ENCODE data around the gene PLET1. TPM values are rescaled to one million over a fixed set of nuclear protein-coding genes. Genes with fewer than 3 reads are reported as not detected.

PLET1 gene
- total and polyA plus RNA-seq, 2 of the 8 experiments (the other 6 are each of a cell fraction or from before 2014, with no cell fraction given): not detected

- Histone ChIP-seq H3K79me1 (ENCODE audit: low read depth, low read length) (no peaks in the 10 kb centered on the region), H2BK120ac (replicated peaks; ENCODE audit: low read depth, low read length) (no peak overlapping the region), H3K14ac (ENCODE audit: insufficient read length) (no peak overlapping the region), H3K23me2 (ENCODE audit: low read depth, low read length) (peaks cover 7% of the 10 kb centered on the region), H3K18ac (ENCODE audit: extremely low read depth, low read length) (no peak overlapping the region), H2BK15ac (ENCODE audit: low read length) (no peak overlapping the region), H3K9me3 (ENCODE audit: insufficient read depth in 2 of 2, low read depth in 1 of 2, low read length in 1 of 2) (no peaks in the 10 kb centered on the region), H3K23ac (ENCODE audit: insufficient read length) (no peak overlapping the region), H3K4me2 (ENCODE audit: insufficient read depth in 1 of 2, low read depth in 2 of 2, low read length in 2 of 2) (no peak overlapping the region; a peak in 1 of 4 replicates), H2BK12ac (ENCODE audit: low read depth, low read length) (no peak overlapping the region), H4K91ac (replicated peaks; ENCODE audit: insufficient read length, low read length) (no peak overlapping the region), H2AK5ac (ENCODE audit: low read depth, low read length) (no peak overlapping the region), H2BK5ac (ENCODE audit: low read depth, low read length) (no peak overlapping the region), H3K27me3 (replicated peaks in 1 of 4; ENCODE audit: control insufficient read depth in 3 of 4, extremely low read depth in 1 of 4, insufficient read depth in 3 of 4, low read length in 3 of 4) (peaks cover 0 to 7% (median 1%) of the 10 kb centered on the region in 4 experiments; a peak in 4 of 7 replicates), H3K4me3 (ENCODE audit: extremely low read depth in 1 of 4, insufficient read depth in 2 of 4, low read depth in 3 of 4, low read length in 4 of 4) (no peak overlapping the region), H3K36me3 (ENCODE audit: control insufficient read depth in 2 of 4, insufficient read depth in 4 of 4, low read length in 3 of 4) (no peaks in the 10 kb centered on the region), H4K8ac (ENCODE audit: extremely low read depth, insufficient read depth, low read length) (no peak overlapping the region), H3K4ac (replicated peaks; ENCODE audit: insufficient read length, low read depth, low read length) (no peak overlapping the region), H4K5ac (ENCODE audit: insufficient read length, low read depth, low read length) (no peak overlapping the region), H2BK20ac (ENCODE audit: low read length) (no peak overlapping the region), H3K9ac (replicated peaks in 1 of 4; ENCODE audit: extremely low read depth in 1 of 4, low read depth in 3 of 4, low read length in 3 of 4) (no peak overlapping the region), H2AFZ (ENCODE audit: low read length) (no peak overlapping the region), H3K4me1 (replicated peaks in 1 of 4; ENCODE audit: control insufficient read depth in 3 of 4, insufficient read depth in 4 of 4, low read length in 3 of 4) (peaks cover 0 to 4% (median 1%) of the 10 kb centered on the region in 4 experiments; a peak in 3 of 7 replicates), H3K27ac (ENCODE audit: low read depth, low read length) (no peak overlapping the region), H4K20me1 (replicated peaks in 1 of 2; ENCODE audit: control insufficient read depth in 1 of 2, insufficient read depth in 2 of 2, low read length in 2 of 2) (no peaks in the 10 kb centered on the region), H3K79me2 (ENCODE audit: control insufficient read depth in 1 of 2, insufficient read depth in 2 of 2, low read length in 2 of 2) (no peaks in the 10 kb centered on the region), H3K56ac (replicated peaks; ENCODE audit: insufficient read length, low read depth, low read length) (no peak overlapping the region)
- FAIRE-seq (no peak), DNase-seq (ENCODE audit: low read depth in 1 of 2, low spot score in 2 of 2) (no peak)
- WGBS, 2 experiments (ENCODE audit: extremely low coverage in 1 of 2, insufficient coverage in 1 of 2, insufficient read length in 1 of 2, insufficient replicate concordance in 2 of 2, low coverage in 1 of 2, low lambda C conversion rate in 2 of 2, missing lambda C conversion rate in 1 of 2): 88% methylated on average over 6 of the region's 6 CpGs; no CpG with 5 or more reads in 1 of the 2 experiments
- CTCF ChIA-PET (ENCODE audit: partially characterized antibody): interaction anchor here (1.0 to 1.9 kb wide), 2 partner anchors 10 to 72 kb away, joined by 3 to 7 read pairs; no protein-coding TSS in a partner anchor
- TF ChIP-seq SP2 (IDR thresholded peaks at IDR 0.05; ENCODE audit: low read length): no peak
- no peak for TF ChIP-seq HDAC2 (IDR thresholded peaks at IDR 0.05; ENCODE audit: borderline replicate concordance in 1 of 2, low read depth in 2 of 2, low read length in 2 of 2)
- TF ChIP-seq BACH1 (IDR thresholded peaks at IDR 0.05; ENCODE audit: low read length): no peak
- no peak for TF ChIP-seq RNF2 (IDR thresholded peaks at IDR 0.05; ENCODE audit: borderline replicate concordance, low read depth, low read length, missing control alignments, poor library complexity, severe bottlenecking)
- TF ChIP-seq JUN (IDR thresholded peaks at IDR 0.05; ENCODE audit: low read depth, low read length): no peak
- no peak for TF ChIP-seq EP300 (IDR thresholded peaks at IDR 0.05; ENCODE audit: borderline replicate concordance in 1 of 2, low read depth in 2 of 2, low read length in 2 of 2)
- POLR2A ChIA-PET (ENCODE audit: partially characterized antibody): no interaction called here
Measured at GRCh38 chr11:112291191-112291590, 30.5 kb upstream of the PLET1 start.
